ENCODE measurements around the gene SLC22A14.

SLC22A14 gene

DNA sequence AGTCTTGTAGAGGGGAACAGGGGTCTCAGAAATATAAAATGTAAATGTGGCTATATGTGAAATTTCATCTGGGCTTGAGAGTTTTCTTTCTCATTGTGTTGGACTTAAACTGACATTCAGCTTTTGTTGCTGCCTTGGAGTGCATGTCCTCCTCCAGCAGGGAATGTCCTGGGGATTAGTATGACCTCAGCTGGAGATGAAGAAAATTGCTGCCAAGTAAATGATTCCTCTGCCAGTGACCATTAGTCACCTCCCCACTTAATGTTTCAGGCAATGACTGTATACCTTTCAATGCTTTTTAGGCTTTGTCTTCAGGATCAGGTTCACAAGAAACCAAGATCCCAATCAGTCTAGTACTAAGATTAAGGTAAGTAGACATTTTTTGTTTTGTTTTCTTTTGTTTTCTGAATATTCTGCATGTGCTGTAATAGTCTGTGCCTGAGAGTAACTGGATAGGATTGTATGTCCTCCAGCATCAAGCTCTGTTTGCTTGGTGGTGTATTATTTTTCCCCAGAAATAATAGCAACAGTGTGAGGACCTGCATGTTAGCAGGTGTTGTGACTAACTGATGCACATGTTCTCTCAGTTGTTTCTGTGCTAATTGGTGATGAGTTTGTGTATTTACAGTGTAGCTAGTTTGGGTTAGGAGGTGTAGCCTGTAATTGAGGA is 34.6 kb upstream of the SLC22A14 start:
- TF ChIP-seq, protein P1, sequence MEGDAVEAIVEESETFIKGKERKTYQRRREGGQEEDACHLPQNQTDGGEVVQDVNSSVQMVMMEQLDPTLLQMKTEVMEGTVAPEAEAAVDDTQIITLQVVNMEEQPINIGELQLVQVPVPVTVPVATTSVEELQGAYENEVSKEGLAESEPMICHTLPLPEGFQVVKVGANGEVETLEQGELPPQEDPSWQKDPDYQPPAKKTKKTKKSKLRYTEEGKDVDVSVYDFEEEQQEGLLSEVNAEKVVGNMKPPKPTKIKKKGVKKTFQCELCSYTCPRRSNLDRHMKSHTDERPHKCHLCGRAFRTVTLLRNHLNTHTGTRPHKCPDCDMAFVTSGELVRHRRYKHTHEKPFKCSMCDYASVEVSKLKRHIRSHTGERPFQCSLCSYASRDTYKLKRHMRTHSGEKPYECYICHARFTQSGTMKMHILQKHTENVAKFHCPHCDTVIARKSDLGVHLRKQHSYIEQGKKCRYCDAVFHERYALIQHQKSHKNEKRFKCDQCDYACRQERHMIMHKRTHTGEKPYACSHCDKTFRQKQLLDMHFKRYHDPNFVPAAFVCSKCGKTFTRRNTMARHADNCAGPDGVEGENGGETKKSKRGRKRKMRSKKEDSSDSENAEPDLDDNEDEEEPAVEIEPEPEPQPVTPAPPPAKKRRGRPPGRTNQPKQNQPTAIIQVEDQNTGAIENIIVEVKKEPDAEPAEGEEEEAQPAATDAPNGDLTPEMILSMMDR (IDR thresholded peaks at IDR 0.05; ENCODE audit: borderline replicate concordance, insufficient read depth, low read depth, low read length): no peak
- H3K4me3 ChIP-seq (ENCODE audit: low read depth, low read length): no peak overlapping the region

DNA sequence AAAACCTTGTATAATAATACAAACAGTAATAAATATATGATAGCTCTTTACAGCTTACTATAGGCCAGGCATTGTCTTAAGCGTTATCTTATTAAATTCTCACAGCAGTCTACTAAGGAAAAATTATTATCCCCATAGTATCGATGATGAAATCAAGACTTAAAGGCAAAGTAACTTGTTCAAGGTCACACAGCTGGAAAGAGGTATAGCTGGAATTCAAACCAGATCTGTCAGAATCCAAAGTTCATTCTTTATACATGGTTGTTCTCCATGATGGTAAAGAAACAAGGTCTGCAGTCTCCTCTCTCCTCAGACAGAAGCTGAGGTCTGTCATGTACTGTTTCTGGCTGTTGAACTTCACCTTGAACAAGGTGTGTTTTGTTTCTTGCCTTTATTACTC is 31.9 kb upstream of the SLC22A14 start:
- TF ChIP-seq, protein P1 (IDR thresholded peaks at IDR 0.05; ENCODE audit: borderline replicate concordance, insufficient read depth, low read depth, low read length): no peak
- H3K4me3 ChIP-seq (ENCODE audit: low read depth, low read length): no peak overlapping the region

DNA sequence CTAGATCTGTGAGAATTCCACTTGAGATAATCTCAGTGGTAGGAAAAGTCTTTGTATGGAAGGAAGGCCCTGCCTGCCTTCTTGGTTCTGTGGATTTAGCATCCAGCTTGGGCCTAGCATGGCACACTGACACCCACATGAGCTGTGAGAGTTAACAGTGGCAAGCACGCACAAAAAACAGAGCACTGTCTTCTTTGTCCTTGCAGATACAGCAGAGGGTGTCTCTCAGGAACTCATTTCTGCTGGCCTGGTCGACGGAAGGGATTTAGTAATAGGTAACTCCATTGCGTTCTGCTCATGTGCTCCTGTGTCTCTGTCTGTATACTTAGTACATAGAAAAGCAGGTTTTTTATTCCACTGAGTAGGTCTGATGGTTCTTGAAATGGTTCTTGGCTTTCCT is 30.9 kb upstream of the SLC22A14 start:
- no peak overlapping the region for H3K4me3 ChIP-seq (ENCODE audit: low read depth, low read length)
- TF ChIP-seq, protein P1 (IDR thresholded peaks at IDR 0.05; ENCODE audit: borderline replicate concordance, insufficient read depth, low read depth, low read length): no peak

DNA sequence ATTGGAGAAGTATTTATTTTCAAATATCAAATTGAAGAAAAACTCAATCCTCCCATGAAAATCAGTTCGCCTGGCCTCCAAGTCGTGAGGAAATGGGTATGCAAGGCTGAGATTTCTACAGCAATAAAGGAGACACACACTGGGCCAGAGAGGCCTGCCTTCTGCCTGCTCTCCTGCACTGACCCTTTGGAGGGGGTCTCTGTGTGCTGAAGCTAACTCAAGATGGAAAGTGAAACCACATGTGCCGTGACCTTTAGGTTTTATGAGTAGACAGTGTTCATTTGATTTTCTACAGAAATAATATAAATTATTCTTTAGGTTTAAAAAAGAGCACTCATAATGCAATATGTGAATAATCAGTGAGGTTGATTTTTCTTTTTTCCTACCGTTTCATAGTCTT is 28.4 kb upstream of the SLC22A14 start:
- TF ChIP-seq, protein P1 (IDR thresholded peaks at IDR 0.05; ENCODE audit: borderline replicate concordance, insufficient read depth, low read depth, low read length): no peak
- no peak overlapping the region for H3K4me3 ChIP-seq (ENCODE audit: low read depth, low read length)

DNA sequence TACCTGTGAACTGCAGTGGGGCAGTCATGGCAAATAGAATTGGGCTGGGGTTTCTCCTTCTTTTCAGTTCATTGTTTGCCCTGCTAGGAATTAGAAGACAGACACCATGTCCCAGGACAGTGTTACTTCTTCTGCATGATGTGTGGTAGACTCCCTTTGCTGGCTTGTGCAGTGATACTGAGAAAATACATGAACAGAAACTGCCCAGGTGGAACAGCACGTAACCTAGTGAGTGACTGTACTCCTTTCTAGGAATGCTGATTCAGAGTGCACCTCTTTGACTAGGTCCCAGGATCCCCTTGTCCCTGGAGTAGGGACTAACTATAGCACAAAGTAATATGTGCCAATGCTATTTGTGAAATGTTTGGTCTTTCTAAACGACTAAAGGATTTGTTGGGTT is 27.2 kb upstream of the SLC22A14 start:
- no peak overlapping the region for H3K4me3 ChIP-seq (ENCODE audit: low read depth, low read length)
- TF ChIP-seq, protein P1 (IDR thresholded peaks at IDR 0.05; ENCODE audit: borderline replicate concordance, insufficient read depth, low read depth, low read length): no peak

DNA sequence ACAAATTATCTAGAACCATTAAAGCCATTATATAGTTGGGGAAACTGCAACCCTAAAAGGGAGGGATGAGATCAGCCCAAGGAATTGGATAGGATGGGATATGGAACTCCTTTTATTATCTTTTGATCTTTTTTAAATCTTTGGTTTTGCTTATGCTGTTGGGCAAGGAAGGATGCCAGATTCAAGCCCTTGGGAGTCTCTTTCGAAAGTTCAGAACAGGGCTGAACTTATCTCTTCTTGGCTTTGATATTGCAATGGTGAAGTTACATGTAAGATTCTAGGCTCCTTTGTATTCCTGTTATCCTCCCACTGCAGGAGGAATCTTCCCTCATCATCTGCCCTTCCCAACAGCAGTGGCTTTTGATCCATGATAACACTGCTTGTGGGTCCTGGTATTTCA is 26.5 kb upstream of the SLC22A14 start:
- TF ChIP-seq, protein P1 (IDR thresholded peaks at IDR 0.05; ENCODE audit: borderline replicate concordance, insufficient read depth, low read depth, low read length): no peak
- H3K4me3 ChIP-seq (ENCODE audit: low read depth, low read length): no peak overlapping the region

DNA sequence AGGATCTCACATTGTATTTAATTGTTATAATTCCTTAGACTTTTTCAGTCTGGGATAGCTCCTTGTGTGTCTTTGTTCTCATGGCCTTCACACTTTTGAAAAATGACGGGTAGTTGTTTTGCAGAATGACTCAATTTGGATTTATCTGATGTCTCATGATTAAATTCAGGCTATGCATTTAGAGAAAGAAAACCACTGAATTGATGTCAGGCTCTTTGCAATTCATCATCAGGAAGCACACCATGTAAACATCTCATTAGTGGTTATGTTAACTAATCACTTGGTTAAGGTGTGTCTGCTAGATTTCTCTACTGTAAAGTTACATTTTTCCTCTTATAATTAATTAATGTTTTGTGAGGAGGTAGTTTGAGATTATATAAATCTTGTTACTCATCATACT is 24.5 kb upstream of the SLC22A14 start:
- TF ChIP-seq, protein P1 (IDR thresholded peaks at IDR 0.05; ENCODE audit: borderline replicate concordance, insufficient read depth, low read depth, low read length): no peak
- no peak overlapping the region for H3K4me3 ChIP-seq (ENCODE audit: low read depth, low read length)
